HG02884 (cell line): Measurements from ENCODE around the gene FOXK1.

Experiments used
- ATAC-seq: cut with Tn5 transposase; IDR thresholded peaks from one replicate; pipeline ENCODE4 v1.9.1; 2021; ENCODE audit warnings: mild to moderate bottlenecking, moderate library complexity; ENCODE audit not compliant: unreplicated experiment

FOXK1 gene

DNA sequence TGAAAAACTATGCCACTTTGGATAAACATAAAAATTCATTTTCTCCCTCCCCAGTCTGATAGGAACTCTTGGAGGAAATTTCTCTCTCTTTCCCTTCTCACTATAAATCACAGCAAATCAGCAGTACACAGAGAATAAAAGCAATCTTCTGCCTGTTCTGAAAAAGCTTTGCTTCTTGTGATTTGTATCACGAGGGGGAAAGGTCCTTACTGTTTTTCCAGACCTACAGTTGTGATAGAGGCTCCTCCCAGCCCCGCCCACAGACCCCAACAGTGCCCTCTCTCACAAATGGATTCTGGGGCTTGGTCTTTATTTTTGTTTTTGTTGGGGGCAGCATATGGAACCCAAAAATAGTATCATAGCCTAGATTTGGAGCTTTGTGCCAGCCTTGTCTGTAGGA lies 12.2 kb downstream of the FOXK1 start:
- no peak for ATAC-seq

DNA sequence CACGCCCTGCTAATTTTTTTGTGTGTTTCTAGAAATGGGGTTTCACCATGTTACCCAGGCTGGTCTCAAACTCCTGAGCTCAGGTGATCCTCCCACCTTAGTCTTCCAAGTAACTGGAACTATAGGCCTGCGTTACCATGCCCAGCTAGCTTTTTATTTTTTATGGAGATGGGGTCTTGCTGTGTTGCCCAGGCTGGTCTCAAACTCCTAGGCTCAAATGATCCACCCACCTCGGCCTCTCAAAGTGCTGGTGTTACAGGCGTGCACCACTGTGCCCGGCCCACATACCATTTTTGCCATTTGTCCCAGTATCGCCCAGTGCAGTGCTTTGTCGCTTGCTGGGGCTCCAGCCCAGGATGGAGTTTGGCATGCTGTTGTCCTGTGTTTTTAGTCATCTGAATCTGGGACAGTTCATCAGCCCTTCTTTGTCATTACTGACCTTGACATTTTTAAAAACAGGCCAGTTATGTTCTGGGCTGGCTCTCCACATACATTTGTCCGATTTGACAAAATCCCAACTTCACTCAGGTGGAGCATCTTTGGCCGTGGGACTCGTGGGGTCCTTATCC lies 16.7 kb downstream of the FOXK1 start:
- no peak for ATAC-seq

DNA sequence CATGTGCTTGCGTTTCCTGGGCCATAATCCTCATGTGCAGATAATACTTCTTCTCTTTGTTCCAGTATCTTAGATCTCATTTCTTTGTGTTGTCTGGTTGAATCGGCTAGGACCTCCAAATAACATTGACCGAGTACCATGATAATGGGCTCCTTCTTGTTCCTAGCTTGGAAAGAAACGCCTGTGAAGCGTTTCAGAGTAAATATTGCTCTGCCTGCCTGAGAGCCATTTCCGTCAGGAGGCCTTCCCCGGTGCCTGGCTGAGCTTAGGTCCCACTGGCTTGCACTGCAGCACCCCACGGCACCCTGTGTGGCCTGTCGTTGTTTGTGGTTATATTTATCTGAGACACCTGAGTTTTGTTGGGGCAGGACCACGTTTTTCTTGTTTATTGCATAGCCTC lies 17.7 kb downstream of the FOXK1 start:
- no peak for ATAC-seq

DNA sequence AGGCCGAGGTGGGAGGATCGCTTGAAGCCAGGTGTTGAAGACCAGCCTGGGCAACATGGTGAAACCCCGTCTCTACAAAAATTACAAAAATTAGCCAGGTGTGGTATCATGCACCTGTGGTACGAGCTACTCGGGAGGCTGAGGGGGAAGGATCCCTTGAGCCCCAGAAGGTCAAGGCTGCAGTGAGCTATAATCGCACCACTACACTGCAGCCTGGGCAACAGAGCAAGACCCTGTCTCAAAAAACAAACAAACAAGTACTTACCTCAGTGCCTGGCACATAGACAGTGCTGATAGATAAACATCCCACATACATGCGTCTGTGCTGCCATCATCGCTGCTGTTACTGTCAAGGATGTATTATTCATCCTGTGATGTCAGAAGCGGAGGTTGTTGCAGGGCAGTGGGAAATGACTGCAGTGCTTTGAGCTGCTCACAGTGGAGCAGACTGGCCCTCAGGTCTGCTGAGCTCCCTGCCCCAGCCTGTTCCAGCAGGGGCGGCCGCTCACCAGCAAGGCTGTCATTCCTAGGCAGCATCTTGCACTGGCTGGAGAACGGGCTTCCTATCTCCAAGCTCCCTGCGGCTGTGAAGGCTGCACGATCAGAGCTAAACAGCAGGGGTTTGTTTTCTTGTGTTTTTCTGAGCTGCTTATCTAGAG lies 18.6 kb downstream of the FOXK1 start:
- no peak for ATAC-seq

DNA sequence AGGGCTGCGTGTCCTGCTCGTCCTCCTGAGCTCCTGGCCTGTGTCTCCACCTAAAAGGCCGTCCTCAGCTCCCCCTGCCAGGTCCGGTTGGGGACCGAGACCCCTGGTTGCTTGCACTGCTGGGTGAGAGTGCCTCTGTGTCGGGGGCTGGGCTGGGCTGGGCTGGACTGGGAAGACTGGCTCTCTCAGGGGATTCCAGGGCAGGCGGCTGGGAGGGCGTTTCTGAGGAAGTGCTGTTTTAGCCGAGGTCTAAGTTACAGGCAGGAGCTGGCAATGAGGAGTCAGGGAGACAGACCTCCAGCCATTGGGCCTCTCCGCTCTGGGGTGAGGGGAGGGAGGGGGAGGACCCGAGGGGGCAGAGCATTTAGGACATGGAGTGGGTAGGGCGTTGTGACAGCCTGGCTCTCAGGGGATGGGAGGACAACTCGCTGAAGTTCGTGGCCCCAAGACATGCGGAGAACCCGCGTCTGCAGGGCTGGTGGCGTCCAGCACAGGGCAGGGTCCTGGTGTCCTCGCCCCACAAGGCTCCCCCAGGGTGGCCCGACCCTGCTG lies 20.9 kb downstream of the FOXK1 start:
- ATAC-seq: no peak

DNA sequence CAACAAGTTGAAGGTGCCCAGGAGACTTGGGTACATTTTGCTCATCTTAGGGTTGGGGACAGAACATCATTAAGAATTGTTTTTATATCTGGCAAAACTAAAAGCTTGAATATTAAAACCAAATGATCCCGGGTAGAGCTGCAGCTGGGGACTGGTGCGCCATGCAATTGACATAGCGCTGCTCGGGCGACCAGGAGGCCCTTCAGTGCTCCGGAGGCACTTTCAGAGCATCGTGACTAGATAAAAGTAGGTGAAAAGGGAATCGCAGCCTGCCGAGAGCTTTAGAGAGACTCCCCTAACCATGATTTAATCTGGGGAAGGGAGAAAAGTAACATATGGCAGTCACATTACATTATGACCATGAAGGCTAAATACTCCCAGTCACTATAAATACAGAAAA lies 21.4 kb downstream of the FOXK1 start:
- ATAC-seq: no peak

DNA sequence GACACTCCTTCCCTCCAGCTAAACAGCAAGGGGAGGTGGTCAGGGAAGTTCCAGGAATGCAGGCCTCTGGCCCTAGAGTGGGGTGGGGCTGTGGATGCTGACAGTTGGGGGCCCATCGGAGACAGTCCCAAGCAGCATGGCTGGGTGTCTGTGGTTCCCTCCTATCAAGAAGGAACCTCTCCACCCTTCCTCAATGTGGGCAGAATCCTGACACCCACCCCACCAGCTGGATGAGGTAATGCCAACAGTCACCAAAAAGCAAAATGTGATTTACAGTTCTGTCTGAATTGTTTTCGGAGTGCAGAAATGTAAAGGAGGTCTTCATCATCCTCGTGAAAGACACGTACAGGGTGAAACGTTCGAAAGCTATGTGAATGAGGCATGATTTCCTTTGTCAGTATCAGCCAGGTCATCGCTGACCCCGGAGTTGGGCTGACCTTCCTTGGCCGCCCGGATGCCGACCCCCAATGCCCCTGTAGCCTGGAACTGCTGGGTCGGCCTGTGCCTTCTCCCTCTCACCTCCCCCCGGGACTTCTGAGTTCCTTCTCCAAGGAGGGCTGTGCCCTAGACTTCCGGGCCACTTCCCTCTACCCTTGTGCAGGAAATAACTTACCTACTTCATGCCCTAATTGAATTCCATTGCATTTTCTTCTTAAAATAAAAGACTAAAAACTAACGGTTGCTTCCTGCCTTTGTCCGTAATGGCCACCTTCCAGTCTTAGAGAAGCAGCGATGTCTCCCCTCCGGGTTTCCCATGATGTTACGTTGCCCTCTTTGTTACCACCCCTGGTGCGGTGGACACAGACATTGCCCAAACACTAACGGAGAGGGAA lies 24.5 kb downstream of the FOXK1 start:
- ATAC-seq: no peak

DNA sequence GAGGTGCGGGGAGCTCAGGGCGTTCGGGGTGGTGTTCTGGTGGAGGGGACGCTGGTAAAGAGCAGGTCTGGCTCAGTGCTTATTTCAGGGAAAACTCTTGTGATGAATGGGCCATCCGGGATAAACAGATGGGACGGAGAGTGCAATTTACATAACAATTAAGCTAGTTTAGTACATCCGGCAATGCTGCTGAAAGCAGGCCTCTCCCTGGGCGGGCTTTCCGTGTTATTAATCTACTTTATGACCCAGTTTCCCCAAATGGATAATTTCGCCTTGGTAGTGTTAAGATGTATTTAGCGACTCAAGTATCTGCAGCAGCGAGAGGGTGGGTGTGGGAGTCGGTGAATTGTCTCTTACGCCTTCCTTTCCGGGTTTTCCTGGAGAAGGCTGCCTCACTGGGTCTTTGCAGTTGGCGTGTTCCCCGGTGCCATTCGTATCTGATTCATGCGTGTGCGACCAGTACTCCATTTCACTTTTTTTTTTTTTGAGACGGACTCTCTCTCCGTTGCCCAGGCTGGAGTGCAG lies 25.2 kb downstream of the FOXK1 start:
- no peak for ATAC-seq

DNA sequence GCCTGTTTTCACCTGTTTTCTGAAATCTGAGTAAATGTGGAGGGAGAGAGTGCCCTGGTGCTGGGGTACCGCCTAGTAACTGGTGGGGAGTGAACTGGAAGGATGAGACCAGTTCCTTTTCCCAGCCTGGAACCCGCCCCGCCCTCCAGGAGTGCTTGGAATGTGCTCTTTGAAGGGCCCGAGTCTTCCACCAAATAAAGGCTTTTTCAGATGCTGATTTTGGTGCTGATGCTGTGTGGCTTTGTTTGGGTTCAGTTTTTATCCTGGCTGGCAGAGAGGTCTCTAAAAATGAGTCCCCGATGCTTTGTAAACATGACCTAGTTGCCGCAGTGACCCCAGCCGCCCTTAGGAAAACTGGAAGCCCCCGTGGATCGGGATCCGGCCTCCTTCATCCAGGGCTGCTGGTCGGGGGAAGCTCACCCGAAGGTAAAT lies 25.9 kb downstream of the FOXK1 start:
- no peak for ATAC-seq

DNA sequence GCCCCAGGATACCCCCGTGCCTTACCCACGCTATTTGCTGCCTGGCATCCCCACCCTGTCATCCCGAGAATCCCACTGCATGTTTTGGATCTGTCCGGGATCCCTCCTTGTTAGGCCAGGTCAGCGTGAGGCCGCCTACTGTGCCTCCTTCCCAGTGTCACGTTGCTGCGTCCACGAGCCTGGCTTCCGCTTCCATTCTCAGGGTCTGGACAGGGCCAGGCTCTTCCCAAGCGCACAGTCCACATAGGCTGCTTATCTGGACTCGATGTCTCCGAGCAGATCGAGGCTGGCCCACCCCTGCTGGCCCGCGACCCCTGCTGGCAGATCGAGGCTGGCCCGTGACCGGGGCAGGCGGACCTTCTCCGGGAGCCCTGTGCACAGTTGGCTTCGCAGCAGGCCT lies 27.1 kb downstream of the FOXK1 start:
- no peak for ATAC-seq

DNA sequence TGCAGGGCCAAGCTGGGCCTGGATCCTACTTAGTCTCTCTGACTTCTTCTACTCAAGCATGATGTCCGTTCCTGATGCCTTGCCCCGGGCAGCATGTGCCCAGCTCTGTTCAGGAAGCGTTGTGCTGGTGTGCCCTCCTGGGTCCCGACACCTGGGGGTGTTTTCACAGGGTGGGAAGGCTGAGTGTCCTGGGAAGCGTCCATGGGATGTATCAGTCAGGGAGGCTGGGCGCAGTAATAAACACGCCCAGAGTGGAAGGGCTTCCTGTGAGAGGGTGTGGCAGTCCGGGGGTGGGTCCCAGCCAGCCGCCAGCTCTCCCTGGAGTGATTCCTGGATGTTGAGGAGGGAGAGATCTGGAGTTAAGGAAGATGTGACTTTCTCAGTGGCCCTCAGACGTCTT lies 29.0 kb downstream of the FOXK1 start:
- ATAC-seq: no peak

DNA sequence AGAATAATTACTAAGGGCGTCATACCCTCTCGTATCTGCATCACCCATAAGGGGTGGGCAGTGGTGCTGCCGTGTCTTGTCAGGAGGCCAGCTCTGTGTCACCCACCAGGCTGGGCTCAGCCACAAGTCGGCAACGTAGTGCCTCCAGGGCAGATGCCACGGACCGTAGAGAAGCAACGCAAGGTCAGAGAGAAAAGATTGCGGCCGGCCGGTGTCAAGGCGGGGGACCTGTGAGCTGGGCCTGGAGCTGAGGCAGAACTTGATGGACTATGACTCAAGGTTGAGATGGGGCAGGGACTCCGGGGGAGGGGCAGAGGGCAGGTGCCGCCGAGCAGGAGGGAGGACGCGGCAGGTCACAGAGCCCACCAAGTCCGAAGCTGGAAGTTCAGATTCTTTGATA lies 29.5 kb downstream of the FOXK1 start:
- ATAC-seq: no peak

DNA sequence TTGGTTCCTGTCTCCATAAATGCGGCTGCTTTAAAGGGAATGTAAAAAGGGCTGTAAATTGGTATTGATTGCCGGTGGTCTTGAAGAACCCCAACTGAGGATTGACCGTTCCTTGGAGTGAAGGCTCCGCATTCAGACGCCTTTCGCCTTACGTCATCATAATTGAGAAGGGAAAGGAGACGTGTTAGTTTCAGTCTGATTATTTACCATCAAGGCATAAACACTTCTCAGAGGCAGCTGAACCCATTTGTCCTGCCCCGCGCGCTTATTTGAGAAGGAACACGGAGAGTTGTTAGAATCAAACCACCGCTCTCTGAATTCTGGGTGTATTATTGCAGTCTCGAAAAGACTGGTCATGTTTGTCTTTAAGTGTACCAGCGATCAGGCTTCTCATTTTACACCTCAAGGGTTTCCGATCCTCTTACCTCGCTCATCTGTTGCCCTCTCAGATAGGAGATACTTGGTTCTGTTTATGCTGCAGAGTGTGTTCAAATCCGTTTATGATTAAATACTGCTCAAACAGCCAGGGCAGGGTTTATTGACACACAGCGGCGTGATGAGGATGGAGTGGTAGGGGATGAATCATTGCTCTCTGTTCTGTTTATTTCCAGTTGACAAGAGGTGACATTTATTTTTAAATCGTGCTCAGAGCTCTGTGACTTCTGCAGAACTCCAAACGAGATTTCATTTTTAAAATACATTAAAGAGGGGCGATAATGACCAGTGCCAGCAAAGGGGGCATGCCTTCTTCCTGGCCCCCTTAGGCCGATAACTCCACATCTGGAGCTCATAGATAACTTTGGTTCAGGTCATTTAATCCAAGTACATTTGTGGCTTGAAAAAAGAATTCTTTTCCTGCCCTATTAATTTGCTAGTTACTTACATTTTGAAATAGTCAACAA lies 30.4 kb downstream of the FOXK1 start:
- peak; percentile 53 for ATAC-seq

DNA sequence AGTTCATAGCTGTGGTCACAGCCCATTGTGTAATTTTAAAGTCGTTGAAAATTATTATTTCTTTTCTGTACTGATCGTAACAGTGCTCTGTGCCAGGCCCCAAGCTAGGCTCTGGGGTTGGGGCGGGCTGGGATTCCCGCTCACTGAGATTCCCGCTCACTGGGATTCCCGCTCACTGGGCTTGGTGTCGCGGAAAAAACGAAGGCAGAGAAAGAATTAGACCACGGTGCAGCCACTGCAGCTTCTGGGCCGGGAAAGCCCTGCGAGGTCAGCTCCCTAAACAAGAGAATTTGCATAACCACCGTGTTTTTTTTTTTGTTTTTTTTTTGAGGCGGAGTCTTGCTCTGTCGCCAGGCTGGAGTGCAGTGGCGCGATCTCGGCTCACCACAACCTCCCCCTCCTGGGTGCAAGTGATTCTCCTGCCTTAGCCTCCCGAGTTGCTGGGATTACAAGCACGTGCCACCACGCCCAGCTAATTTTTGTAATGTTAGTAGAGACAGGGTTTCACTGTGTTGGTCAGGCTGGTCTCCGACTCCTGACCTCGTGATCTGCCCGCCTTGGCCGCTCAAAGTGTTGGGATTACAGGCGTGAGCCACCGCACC lies 31.2 kb downstream of the FOXK1 start:
- peak; percentile 60 for ATAC-seq

DNA sequence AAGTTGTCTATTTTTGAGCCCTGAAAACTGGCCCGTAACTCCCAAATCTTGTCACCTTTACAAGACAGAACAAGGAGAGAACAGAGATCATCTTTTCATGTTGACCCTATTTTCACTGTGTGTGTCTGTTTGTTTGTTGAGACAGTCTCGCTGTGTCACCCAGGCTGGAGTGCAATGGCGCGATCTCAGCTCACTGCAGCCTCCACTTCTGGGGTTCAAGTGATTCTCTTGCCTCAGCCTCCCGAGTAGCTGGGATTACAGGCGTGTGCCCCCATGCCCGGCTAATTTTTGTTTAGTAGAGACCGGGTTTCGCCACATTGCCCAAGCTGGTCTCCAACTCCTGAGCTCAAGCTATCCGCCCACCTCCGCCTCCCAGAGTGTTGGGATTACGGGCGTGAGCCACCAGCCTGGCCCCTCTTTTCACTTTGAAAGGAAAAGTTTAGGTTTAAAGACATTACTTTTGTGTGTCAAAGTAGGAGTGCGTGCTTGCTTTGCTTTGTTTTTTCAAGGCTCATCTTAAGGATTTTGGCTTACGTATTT lies 32.1 kb downstream of the FOXK1 start:
- no peak for ATAC-seq

DNA sequence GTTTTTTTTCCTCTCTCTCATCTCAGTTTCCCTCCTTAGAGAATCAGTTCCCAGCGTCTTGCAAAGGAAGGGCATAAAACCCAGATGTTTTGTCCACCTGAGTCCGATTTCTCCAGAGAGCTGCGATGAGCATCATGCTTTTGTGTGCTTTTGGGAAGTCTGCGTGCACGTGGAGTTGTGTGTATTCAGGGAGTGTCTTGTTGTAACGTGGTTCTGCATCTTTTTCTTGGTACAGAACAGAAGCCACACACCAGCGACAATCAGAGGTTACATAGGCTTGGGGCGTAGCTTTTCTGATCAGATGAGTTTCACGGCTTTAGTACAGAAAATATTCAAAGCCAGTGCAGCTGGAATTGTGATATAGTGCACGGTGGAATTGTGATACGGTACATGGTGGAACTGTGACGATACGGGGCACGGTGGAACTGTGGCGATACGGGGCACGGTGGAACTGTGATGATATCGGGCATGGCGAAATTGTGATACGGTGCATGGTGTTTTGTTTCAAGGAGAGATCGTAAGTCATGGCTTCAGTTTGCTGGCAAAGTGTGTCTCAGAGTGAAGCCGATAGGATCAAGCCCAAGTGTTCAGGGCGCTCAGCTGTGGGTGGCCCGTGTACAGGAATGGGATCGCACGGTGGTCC lies 32.8 kb downstream of the FOXK1 start:
- ATAC-seq: no peak

DNA sequence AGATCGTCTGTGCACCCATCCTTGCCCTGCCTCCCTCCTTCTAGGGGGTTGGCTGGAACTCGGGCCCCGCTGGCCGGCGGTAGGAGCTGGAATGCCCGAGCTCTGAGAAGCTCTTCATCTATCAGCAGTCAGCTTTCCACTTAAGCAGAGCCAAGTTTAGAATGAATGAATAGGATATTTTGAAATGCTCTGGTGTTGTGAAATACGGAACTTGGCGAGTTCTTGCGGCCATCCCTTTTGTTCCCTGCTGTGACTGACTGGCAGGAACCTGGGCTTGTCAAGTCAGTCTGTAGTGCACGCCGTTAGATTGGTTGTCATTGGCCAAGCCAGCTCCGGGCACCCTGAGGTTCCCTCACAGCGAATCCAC lies 33.3 kb downstream of the FOXK1 start:
- ATAC-seq: no peak

DNA sequence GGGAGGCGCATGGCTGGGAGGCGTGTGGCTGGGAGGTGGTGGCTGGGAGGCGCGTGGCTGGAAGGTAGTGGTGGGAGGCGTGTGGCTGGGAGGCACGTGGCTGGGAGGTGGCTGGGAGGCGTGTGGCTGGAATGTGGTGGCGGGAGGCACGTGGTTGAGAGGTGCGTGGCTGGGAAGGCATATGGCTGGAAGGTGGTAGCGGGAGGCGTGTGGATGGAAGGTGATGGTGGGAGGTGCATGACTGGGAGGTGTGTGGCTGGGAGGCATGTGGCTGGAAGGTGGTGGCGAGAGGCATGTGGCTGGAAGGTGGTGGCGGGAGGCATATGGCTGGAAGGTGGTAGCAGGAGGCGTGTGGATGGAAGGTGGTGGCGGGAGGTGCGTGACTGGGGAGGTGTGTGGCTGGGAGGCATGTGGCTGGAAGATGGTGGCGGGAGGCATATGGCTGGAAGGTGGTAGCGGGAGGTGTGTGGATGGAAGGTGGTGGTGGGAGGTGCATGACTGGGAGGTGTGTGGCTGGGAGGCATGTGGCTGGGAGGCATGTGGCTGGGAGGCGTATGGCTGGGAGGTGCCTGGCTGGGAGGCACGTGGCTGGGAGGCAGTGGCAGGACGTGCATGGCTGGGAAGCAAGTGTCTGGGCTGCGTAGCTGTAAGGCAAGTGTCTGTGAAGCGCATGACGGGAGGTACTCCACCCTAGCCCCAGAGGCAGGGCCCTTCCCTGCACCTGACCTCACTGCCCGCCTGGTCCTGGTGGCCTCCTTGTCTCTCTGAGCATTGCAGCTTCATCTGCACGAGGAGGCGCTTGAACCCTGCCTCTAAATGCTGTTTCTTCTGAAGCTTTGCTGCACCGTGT lies 35.1 kb downstream of the FOXK1 start:
- ATAC-seq: no peak

DNA sequence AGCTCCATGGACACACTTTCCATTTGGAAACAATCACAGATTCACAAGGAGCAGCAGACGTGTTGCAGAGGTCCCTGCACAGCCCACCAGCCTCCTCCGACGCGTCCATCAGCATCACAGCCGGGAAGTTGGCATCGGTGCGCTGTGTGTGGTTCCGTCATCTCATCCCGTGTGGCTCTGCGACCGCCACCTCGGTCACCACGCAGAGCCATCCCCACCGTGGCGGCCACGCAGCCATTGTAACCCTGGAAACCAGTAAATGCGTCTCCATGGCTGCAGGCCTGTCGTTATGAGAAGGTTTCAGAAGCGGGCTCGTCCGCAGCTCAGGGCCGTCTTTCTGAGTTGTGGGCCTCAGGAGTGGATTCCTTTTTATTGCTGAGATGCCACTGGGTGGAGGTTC lies 36.0 kb downstream of the FOXK1 start:
- no peak for ATAC-seq
